Testis (tissue), 3 donors: ENCODE data around the gene KIAA1755. TPM values are rescaled to one million over a fixed set of nuclear protein-coding genes. Genes with fewer than 3 reads are reported as not detected.

Experiments used
- DNase-seq: peaks from one replicate; pipeline ENCODE4 v3.0.0-alpha.2; 2019
- H3K27ac ChIP-seq, 2 donors: fragments of 200-600 bp; sonication (generic); one replicate each; pipeline ENCODE4 v1.5.1; 2019
- H3K27me3 ChIP-seq: fragments of 200-600 bp; sonication (generic); one replicate; pipeline ENCODE4 v1.5.1; 2019
- H3K36me3 ChIP-seq: fragments of 200-600 bp; sonication (generic); one replicate; pipeline ENCODE4 v1.5.1; 2017; ENCODE audit warnings: low read depth; ENCODE audit errors: missing control alignments
- H3K4me1 ChIP-seq: fragments of 200-600 bp; sonication (generic); one replicate; pipeline ENCODE4 v1.5.1; 2019
- H3K4me3 ChIP-seq, 2 donors: fragments of 200-600 bp; sonication (generic); one replicate each; pipeline ENCODE4 v1.5.1; 2017 to 2019
- H3K9me3 ChIP-seq: fragments of 200-600 bp; sonication (generic); one replicate; pipeline ENCODE4 v1.5.1; 2017
- CTCF ChIP-seq, 3 experiments: fragments of 450-650 bp in 2 of 3; fragments of 200-600 bp in 1 of 3; sonication (generic) in 1 of 3; IDR thresholded peaks; one replicate each; pipeline ENCODE4 v1.5.1; 2016 to 2019; ENCODE audit warnings: antibody characterized with exemption in 3 of 3, mild to moderate bottlenecking in 2 of 3, moderate library complexity in 1 of 3
- POLR2A ChIP-seq: fragments of 450-650 bp; IDR thresholded peaks from one replicate; pipeline ENCODE4 v1.6.1; 2017; ENCODE audit warnings: antibody characterized with exemption, mild to moderate bottlenecking, moderate library complexity
- WGBS, 2 donors: methylation state at CpG; one replicate each; pipeline ENCODE4 v1.1.5; 2018; 5-methylcytosine and 5-hydroxymethylcytosine counted together
- intact Hi-C: fragments of 100-400 bp; cut with DNase I; formaldehyde crosslinking; loops from one replicate; pipeline ENCODE4 v1.15.1; 2023; ENCODE audit warnings: low total_unique reads
- polyA plus RNA-seq: library from polyadenylated mRNA; stranded (reverse); fragments of 350-450 nt; fragmentation: Illumina TruSeq; extraction: RNeasy Lipid Tissue Mini Kit (QIAGEN cat#74804); gene quantifications from one replicate; pipeline ENCODE4 v1.2.3, GENCODE V29; 2014; ENCODE audit warnings: low read depth, low replicate concordance; ENCODE audit not compliant: insufficient read depth
- total RNA-seq, 2 donors: library from RNA; depleted of rRNA; stranded (reverse); fragments of >200 nt; gene quantifications; one replicate each; pipeline ENCODE4 v1.2.3, GENCODE V29; 2016

KIAA1755 gene
- total and polyA plus RNA-seq, 3 donors from 2014 or later = 5.2 to 9.6 (median 7.6) TPM

- Histone ChIP-seq H3K4me1 (peaks cover 7% of the 10 kb centered on the region), H3K27ac (no peak overlapping the region), H3K27me3 (no peaks in the 10 kb centered on the region), H3K36me3 (no peaks in the 10 kb centered on the region), H3K9me3 (no peaks in the 10 kb centered on the region), H3K4me3 (no peak overlapping the region)
- no peak for TF ChIP-seq CTCF (IDR thresholded peaks at IDR 0.05)
- no peak for TF ChIP-seq POLR2A
- WGBS, 2 donors = 51 to 78% methylated on average over 3 to 4 of the region's 4 CpGs
- intact Hi-C loops = no loop called here
- no peak for DNase-seq
Measured at GRCh38 chr20:38209054-38209675, 51.4 kb downstream of the KIAA1755 start.

- DNase-seq = no peak
- Histone ChIP-seq H3K27me3 (no peaks in the 10 kb centered on the region), H3K4me3 (no peak overlapping the region), H3K27ac (no peak overlapping the region), H3K9me3 (no peaks in the 10 kb centered on the region), H3K36me3 (no peaks in the 10 kb centered on the region), H3K4me1 (peaks cover 7% of the 10 kb centered on the region)
- intact Hi-C loops = no loop called here
- TF ChIP-seq CTCF (IDR thresholded peaks at IDR 0.05) = no peak
- TF ChIP-seq POLR2A = no peak
- 92 to 94% methylated on average over 3 of the region's 3 CpGs for WGBS, 2 donors
Measured at GRCh38 chr20:38208523-38208922, 52.0 kb downstream of the KIAA1755 start.

GRCh38 chr20:38208088-38208487, 52.4 kb downstream of the KIAA1755 start:
- Histone ChIP-seq H3K4me1 (peaks cover 5% of the 10 kb centered on the region), H3K27ac (no peak overlapping the region), H3K9me3 (no peaks in the 10 kb centered on the region), H3K36me3 (no peaks in the 10 kb centered on the region), H3K4me3 (no peak overlapping the region), H3K27me3 (no peaks in the 10 kb centered on the region)
- 74 to 79% methylated on average over 1 of the region's 1 CpG for WGBS, 2 donors
- TF ChIP-seq POLR2A = no peak
- DNase-seq = no peak
- intact Hi-C loops = no loop called here

GRCh38 chr20:38207621-38208020, 52.9 kb downstream of the KIAA1755 start:
- no peaks in the 10 kb centered on the region for H3K36me3 ChIP-seq
- H3K4me1 ChIP-seq = peaks cover under 1% of the 10 kb centered on the region
- WGBS, 2 donors = 88 to 91% methylated on average over 2 of the region's 2 CpGs
- TF ChIP-seq POLR2A (no peak), CTCF (IDR thresholded peaks at IDR 0.05) (no peak)
- H3K4me3 ChIP-seq = no peak overlapping the region
- no peaks in the 10 kb centered on the region for H3K9me3 ChIP-seq
- DNase-seq = no peak
- no peaks in the 10 kb centered on the region for H3K27me3 ChIP-seq
- intact Hi-C loops = no loop called here
- H3K27ac ChIP-seq = no peak overlapping the region

- H3K4me3 ChIP-seq = no peak overlapping the region
- no peak for TF ChIP-seq CTCF (IDR thresholded peaks at IDR 0.05)
- TF ChIP-seq POLR2A = no peak
- H3K36me3 ChIP-seq = no peaks in the 10 kb centered on the region
- 77 to 79% methylated on average over 3 of the region's 3 CpGs for WGBS, 2 donors
- H3K27ac ChIP-seq = no peak overlapping the region
- H3K9me3 ChIP-seq = no peaks in the 10 kb centered on the region
- intact Hi-C loops = no loop called here
- DNase-seq = no peak
- H3K4me1 ChIP-seq = no peaks in the 10 kb centered on the region
- no peaks in the 10 kb centered on the region for H3K27me3 ChIP-seq
Measured at GRCh38 chr20:38205001-38205400, 55.5 kb downstream of the KIAA1755 start.
